Right renal pelvis (tissue), 4 donors: ENCODE data around the gene P4HA3. TPM values are rescaled to one million over a fixed set of nuclear protein-coding genes. Genes with fewer than 3 reads are reported as not detected.

Experiments
- DNase-seq, 4 donors: peaks; one replicate each; pipeline ENCODE4 v3.0.0-alpha.2; 2013; ENCODE audit warnings: low read depth in 4 of 4, low spot score in 3 of 4, missing footprints in 1 of 4
- polyA plus RNA-seq, 4 donors: library from polyadenylated mRNA; unstranded; fragments of 120-200 nt; gene quantifications; one replicate each; pipeline ENCODE4 v1.2.1, GENCODE V29; 2013; ENCODE audit not compliant: insufficient read length in 4 of 4

The P4HA3 gene
- polyA plus RNA-seq, 4 donors = 0.55 to 1.3 (median 0.76) TPM

DNA sequence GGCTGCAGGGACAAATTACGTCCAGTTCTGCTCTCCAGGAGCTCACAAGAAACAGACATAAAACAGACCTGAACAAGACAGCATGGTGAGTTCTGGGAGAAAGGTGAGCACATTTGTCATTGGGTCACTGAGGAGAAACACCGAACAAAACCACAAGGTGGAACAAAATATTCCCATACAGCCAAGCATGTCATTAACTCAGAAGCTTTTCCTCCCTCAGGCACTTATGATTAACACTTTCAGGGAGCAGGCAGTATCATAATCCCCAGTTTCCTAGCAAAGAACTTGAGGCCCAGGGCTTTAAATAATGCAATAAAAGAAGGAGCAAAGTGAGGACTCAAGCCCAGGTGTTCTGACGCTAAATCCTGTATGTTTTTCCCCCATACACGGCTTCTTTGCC, 43.0 kb downstream of the P4HA3 start:
- no peak for DNase-seq

DNA sequence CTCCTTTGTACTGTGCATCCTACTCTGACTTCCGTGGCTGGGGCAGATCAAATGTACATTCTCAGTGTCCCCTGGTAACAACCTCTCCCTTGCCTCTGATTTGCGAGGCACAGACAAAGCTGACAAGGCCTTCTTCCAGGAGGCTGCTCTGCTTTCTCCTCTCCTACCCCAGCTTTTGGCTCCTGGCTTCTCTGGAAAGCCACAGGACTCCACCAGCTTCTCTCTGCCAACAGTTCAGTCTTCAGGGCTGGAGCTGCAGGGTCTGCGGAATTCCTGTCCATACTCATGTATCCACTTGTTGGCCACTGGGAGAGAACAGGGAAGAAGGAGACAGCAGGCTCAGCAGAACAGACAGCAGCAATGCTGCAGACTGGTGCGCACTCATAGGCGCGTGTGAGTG, 44.4 kb downstream of the P4HA3 start:
- no peak for DNase-seq

DNA sequence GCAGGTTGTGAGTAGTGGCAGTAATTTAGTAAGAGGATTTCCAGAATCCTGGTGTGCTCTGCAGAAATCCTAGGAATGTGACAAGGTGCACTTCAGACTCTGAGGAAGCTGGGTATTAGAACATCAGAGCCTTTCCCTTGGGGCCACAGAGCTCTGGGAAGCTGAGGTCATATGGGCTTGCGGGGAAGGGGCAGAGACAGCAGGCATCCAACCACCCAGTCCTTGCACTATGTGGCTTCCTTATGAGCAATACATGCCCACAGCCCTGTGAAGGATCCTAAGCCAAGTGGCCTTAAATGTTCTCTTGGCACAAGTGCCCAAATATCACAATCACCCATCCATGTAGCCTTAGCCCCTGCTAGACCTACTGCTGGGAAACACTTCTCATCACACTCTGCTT, 46.2 kb downstream of the P4HA3 start:
- DNase-seq = no peak

DNA sequence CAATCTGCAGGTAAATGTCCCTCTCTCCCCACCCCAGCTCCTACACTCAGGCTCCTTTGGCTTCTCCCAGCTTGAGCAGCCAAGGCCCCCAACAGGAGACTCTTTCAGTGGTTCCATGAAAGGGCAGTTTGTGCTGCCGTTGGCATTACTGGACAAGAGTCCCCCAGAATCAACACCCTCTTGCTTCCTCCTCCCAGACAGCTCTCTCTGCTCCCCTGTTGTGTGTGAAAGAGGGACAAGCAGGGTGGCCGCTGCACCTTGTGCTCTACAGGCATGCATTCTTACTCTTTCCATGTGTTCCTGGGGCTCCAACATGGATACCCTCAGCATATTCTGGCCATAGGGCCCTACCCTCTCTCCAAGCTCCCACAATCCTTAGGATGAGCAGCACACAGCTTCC, 48.7 kb downstream of the P4HA3 start:
- no peak for DNase-seq

DNA sequence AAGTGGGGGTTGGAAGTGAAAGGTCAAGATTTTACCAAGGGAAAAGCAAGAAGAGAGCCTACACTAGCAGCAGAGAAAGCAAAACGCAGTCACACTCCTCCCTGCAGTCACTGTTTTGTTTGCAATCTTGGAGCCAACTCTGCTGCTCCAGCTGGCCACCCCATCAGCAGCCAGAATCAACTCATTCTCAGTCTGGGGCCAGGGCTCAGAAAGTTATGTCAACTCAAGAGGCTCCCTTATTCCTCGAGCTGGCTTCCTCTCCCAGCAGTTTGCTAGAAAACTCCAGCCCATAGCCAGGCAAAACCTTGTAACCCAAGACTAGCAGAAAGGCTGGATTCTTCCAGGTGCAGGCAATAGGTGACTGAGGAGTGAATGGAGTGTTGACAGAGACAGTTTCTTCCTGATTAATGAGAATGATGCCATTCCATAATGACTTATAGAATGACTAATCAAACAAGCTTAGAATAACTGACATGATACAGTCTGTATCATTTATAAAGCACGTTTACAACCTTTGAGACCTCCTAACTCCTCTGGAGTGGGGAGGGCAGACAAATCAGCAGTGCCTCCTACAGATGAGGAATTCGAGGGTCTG, 53.4 kb downstream of the P4HA3 start:
- DNase-seq = peak in 3 of 4 donors; percentile 22 to 33 (median 30)

DNA sequence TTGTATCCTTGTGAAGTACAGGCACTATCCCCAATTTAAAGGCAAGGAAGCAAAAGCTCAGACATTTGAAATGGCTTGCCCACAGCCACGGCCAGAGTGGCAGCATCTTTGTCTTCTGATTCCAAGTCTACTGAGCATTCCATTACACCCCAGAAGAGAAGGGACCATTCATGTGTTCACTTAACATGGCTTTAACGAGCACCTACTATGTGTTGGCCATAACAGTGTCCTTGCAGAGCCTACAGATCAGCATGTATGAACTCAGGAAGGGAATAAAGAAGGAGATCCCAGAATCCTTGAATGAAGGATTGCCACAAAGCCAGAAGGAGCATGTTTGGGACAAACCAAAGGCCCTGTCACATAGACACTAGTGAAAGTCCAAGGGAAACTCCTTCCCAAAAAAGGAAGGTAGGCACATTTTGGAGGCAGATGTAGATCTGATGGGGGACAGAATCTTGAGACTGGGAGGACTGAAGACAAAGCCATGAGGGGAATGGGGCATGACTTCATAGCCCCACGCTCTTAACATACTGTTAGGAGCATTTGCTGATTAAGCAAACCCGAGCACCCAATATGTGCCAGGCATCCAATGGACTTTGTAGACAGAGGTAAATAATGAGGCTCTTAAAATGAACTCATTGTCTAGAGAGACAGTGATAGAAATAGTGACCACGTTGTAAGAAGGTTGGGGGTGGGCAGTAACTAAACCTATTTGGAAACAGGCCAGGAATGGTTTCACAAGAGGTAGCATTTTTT, 54.9 kb downstream of the P4HA3 start:
- no peak for DNase-seq

DNA sequence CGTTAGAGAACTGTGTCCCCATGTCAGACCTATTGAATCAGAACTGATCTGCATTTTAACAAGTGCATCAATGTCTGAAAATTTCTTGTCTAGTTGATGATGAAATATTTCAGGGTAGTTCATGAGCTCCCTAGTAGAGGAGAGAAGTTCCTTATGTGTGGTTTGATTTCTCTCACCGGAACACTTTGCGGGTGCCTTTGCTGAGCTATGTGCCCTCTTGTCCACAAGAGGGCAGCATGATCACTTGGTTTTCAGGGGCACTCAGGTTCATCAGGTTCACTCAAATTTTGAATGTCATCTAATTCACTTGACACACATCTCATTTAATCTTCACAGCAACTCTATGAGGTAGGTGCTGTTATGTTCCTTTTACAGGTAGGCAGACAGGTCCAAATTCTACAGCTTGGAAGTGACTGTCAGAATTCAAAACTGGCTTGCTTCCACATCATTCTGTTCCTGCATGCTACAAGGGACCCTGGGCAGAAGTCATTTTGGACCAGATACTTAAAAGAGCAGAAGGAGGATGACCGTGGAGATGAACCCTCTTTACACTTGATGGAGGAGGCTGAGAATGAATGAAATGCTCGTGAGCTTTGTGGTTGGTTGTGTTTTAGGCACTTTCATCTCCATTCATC, 55.6 kb downstream of the P4HA3 start:
- peak; percentile 22 to 45 (median 37) for DNase-seq

DNA sequence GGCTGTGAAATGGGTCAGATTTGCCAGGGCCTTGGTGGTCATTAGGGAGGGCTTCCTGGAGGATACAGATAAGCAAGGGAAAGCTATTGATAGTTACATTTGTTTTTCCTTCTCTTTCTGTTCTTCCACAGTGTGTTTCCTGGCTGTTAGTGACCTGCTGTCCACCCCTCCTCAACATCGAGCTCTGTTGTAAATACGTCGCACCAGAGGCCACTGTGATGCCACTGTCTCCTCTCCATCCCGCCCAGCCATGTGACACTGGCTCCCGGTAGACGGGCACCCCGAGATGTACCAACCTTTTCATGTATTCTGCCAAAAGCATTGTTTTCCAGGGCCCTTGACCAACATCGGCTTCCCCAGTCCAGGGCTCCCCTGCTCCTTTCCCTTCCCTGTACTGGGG, 58.1 kb downstream of the P4HA3 start:
- no peak for DNase-seq

DNA sequence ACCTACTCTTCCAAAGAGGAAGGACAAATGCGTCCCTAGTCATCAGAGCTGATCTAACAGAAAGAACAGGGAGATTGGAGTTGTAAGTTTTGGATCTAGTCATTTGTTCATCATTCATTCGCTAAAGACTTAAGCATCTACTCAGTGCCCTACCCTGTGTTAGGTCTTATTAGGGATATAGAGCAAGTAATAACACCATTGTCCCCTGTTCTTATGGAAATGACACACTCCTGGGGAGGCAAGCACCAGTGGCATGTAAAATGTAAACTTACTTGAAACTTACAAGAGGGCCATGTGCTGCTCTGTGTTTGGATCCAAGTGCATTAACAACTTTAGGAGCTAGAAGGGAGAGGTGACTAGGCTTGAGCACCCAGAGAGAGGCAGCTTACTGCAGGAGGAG, 61.9 kb downstream of the P4HA3 start:
- DNase-seq = no peak

DNA sequence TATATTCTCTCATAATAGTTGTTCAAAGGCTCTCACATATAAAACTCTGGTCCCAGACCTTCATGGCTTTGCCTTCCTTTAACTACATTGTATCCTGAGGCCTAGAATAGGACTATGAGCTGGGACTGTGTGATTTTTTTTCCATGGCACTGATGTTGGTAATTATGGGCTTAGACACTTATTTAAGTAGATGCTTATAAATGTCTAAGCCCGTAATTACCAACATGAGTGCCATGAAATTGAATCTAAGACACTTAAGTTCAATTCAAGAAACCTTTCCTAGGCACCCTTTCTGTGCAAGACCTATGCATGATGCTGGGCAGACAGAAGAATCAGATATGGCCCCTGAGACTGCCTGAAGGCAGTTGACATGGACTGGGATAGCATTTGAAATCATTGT, 63.0 kb downstream of the P4HA3 start:
- DNase-seq = no peak

DNA sequence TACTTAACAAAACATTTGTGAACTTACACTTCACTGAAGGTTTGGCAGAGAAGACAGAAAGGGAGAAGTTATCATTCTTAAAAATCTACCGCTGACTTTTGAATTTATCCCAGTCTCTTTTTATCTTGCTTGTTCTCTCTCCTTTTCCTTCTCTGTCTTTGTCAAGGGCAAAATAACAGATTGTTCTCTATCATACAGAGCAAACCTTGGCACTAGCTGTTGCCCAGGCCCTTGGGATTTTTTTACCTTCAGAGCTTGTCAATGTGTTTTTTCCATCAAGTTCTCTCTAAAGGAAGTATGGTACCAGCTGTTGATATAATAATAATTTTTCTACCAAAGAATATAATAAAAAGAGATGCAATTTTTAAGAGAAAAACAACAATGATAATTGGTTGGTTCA, 73.2 kb downstream of the P4HA3 start:
- DNase-seq = no peak

DNA sequence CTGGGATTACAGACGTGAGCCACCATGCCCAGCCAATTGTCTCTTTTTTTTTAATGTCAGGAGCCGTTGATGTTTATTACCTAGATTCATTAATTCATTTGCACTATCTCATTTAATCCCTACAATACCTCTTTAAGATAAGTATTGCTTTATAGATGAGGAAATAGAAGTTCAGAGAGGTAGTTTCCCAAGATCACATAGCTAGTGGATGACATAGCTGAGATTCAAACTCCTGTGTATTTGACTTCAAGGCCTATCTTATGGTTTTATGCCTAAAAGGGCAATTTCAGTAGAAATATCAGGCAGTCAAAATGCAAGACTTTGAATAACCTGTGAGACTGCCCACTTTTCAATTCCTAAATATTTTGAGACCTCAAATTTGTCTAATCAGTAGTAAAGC, 73.9 kb downstream of the P4HA3 start:
- DNase-seq = no peak

DNA sequence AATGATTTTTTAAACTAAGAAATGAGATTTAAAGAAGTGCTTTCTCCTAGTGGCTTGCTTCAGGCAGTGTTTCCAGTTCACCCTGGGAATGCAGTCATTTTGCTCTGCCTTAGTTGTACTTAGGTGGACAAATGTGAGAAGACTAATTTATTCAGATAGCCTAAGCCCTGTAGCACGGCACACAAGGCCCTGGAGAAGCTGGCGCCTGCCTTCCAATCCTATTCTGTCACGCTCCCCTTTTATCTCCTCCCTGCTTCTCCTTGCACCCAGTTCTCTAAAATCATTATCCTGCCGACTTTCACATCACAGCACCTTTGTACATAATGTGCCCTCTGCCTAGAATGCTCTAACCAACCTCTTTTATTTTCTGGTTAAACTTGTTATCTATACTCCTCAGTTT, 76.3 kb downstream of the P4HA3 start:
- no peak for DNase-seq

DNA sequence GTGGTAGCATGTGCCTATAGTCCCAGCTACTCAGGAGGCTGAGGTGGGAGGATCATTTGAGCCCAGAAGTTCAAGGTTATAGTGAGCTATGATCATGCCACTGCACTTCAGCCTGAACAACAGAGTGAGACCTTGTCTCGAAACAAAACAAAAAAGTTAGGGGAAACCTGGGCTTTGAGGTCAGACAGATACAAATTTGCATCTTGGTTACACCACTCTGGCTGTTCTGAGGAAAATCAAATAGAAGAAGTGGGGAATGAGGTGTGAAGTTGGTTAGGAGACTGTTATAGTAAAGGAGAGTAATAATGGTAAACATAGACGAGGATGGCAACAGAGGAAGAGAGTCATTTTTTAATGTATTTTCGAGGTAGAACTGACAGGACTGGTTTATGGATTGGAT, 77.8 kb downstream of the P4HA3 start:
- DNase-seq = no peak

DNA sequence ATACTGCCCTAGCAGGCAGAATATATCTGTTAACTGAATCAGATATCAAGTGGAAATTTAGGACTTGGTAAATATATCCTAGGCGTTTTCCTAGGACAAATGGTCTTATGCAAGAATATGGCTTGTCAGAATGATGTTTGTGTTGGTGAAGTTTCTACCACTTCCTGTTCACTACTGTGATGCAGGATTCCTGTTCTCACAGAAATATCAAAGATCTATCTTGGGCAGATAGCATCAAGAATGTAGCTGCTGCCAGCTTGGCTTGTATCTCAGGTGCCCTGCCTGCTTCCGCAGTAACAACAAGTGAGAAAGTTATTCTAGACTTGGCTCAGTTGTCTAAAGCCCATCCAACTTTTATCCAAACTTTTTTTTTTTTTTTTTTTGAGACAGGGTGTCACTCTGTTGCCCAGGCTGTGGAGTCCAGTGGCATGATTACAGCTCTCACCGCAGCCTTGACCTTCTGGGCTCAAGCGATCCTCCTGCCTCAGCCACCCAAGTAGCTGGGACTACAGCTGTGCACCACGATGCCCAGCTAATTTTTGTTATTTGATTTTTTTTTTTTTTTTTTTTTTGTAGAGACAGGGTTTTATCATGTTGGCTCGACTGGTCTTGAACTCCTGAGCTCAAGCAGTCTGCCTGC, 79.0 kb downstream of the P4HA3 start:
- DNase-seq = no peak

DNA sequence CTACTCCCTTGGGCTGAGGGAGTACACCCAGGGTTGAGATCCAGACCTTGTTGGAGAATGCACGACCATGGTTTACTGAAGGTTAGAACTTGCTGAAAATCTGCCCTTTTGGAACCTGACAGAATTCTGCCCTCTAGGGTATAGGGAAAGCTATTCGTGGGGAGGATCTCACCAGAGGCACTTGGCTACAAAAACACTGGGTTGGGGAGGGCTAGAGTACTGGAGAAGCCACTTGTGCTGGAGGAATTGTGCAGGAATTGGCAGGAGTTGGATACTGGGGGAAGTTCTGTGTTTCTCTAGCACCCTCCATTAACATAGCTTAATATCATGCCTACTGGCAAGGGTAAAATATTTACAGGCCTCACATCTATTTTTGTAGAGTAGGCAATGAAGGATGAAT, 84.5 kb downstream of the P4HA3 start:
- no peak for DNase-seq

DNA sequence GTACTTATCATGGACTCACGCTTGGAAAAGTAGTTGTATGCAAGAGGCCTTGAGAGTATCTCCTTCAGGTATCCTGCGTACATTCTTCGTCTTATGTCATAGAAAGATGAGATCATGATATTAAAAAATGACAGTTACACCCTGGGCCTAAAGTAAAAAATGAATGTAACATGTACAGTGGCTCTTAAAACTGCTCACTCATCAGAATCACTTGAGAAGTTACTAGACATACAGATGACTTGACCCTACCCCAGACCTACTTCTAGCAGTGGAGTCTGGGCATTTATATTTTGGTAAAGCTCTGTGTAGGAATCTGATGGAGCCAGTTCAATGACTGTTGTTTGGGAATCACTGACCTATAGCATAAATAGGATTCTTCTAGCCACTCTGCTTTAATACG, 85.9 kb downstream of the P4HA3 start:
- no peak for DNase-seq

DNA sequence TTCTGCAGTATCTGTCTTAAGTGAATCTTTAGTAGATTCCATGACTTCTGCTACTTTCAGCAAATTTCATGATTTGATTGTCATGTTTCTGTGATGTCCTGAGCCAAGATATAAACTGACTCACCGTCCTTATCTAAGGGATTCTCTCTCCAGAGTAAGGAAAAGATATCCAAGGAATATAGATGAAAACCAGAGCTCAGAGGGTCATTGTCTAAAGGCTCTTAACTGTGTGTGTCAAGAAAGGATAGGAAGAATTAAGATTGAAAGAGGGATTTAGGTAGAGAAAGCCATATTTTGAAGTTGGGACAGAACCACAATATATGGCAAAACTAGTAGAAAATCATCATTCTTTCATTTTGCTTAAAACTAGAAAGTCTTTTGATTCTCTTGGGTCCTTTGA, 89.6 kb downstream of the P4HA3 start:
- DNase-seq = no peak

DNA sequence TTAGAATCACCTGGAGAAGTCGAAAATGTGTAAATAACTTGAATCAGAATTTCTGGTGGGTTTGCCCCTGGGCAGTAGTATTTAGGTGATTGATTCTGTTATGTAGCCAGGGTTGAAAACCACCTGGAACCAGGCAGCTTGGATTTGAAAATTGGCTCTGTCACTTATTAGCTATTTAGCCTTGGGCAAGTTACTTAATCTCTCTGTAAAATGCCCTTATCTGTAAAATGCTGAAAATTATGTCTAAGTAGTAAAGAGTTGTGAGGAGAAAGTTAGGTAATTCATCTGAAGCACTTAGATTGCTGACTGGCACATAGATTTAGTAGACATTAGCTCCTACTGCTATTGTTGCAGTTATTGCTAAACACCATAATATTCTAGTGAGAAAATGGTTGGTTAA, 91.1 kb downstream of the P4HA3 start:
- DNase-seq = peak in 2 of 4 donors; percentile 1 to 3
